ENCODE results near the gene ERGIC3. TPM values are rescaled to one million over a fixed set of nuclear protein-coding genes. Genes with fewer than 3 reads are reported as not detected.

ERGIC3 gene
- polyA plus RNA-seq, 1 donor = 271 TPM

GRCh38 chr20:35503841-35504561 is 37.9 kb upstream of the ERGIC3 start:
- Histone ChIP-seq H3K27ac (ENCODE audit: low read length) (no peak overlapping the region), H3K9me3 (ENCODE audit: control insufficient read depth, low read depth, low read length) (no peaks in the 10 kb centered on the region), H3K36me3 (ENCODE audit: control insufficient read depth, insufficient read depth, low read length) (peaks cover 81% of the 10 kb centered on the region), H3K27me3 (ENCODE audit: control insufficient read depth, insufficient read depth, low read length) (no peaks in the 10 kb centered on the region), H3K4me3 (ENCODE audit: low read length) (no peak overlapping the region), H3K4me1 (ENCODE audit: control insufficient read depth, insufficient read depth, low read length) (no peaks in the 10 kb centered on the region)
- 100% methylated on average over 1 of the region's 16 CpGs for WGBS (ENCODE audit: insufficient coverage, low lambda C conversion rate)
- no peak for DNase-seq

- WGBS (ENCODE audit: insufficient coverage, low lambda C conversion rate) = no CpG with 5 or more reads among the region's 5 CpGs
- no peak overlapping the region for H3K4me3 ChIP-seq (ENCODE audit: low read length)
- H3K27me3 ChIP-seq (ENCODE audit: control insufficient read depth, insufficient read depth, low read length) = no peaks in the 10 kb centered on the region
- no peak overlapping the region for H3K27ac ChIP-seq (ENCODE audit: low read length)
- no peaks in the 10 kb centered on the region for H3K9me3 ChIP-seq (ENCODE audit: control insufficient read depth, low read depth, low read length)
- H3K36me3 ChIP-seq (ENCODE audit: control insufficient read depth, insufficient read depth, low read length) = peaks cover 83% of the 10 kb centered on the region
- no peak for DNase-seq
- H3K4me1 ChIP-seq (ENCODE audit: control insufficient read depth, insufficient read depth, low read length) = no peaks in the 10 kb centered on the region
Measured at GRCh38 chr20:35504751-35505150, 37.1 kb upstream of the ERGIC3 start.

GRCh38 chr20:35506179-35506578 is 35.7 kb upstream of the ERGIC3 start:
- no peak overlapping the region for H3K4me3 ChIP-seq (ENCODE audit: low read length)
- no peaks in the 10 kb centered on the region for H3K27me3 ChIP-seq (ENCODE audit: control insufficient read depth, insufficient read depth, low read length)
- no CpG with 5 or more reads among the region's 3 CpGs for WGBS (ENCODE audit: insufficient coverage, low lambda C conversion rate)
- no peaks in the 10 kb centered on the region for H3K4me1 ChIP-seq (ENCODE audit: control insufficient read depth, insufficient read depth, low read length)
- H3K9me3 ChIP-seq (ENCODE audit: control insufficient read depth, low read depth, low read length) = no peaks in the 10 kb centered on the region
- H3K27ac ChIP-seq (ENCODE audit: low read length) = no peak overlapping the region
- peaks cover 84% of the 10 kb centered on the region for H3K36me3 ChIP-seq (ENCODE audit: control insufficient read depth, insufficient read depth, low read length)
- DNase-seq = no peak

GRCh38 chr20:35506872-35507638 is 34.8 kb upstream of the ERGIC3 start:
- no peaks in the 10 kb centered on the region for H3K4me1 ChIP-seq (ENCODE audit: control insufficient read depth, insufficient read depth, low read length)
- H3K9me3 ChIP-seq (ENCODE audit: control insufficient read depth, low read depth, low read length) = no peaks in the 10 kb centered on the region
- no peak for DNase-seq
- H3K36me3 ChIP-seq (ENCODE audit: control insufficient read depth, insufficient read depth, low read length) = peaks cover 85% of the 10 kb centered on the region
- no peak overlapping the region for H3K4me3 ChIP-seq (ENCODE audit: low read length)
- no peaks in the 10 kb centered on the region for H3K27me3 ChIP-seq (ENCODE audit: control insufficient read depth, insufficient read depth, low read length)
- H3K27ac ChIP-seq (ENCODE audit: low read length) = no peak overlapping the region
- 83% methylated on average over 1 of the region's 6 CpGs for WGBS (ENCODE audit: insufficient coverage, low lambda C conversion rate)

GRCh38 chr20:35508493-35509218 is 33.2 kb upstream of the ERGIC3 start:
- H3K27me3 ChIP-seq (ENCODE audit: control insufficient read depth, insufficient read depth, low read length) = no peaks in the 10 kb centered on the region
- no peak overlapping the region for H3K4me3 ChIP-seq (ENCODE audit: low read length)
- 20% methylated on average over 1 of the region's 10 CpGs for WGBS (ENCODE audit: insufficient coverage, low lambda C conversion rate)
- DNase-seq = no peak
- no peak overlapping the region for H3K27ac ChIP-seq (ENCODE audit: low read length)
- H3K4me1 ChIP-seq (ENCODE audit: control insufficient read depth, insufficient read depth, low read length) = no peaks in the 10 kb centered on the region
- H3K36me3 ChIP-seq (ENCODE audit: control insufficient read depth, insufficient read depth, low read length) = peaks cover 82% of the 10 kb centered on the region
- no peaks in the 10 kb centered on the region for H3K9me3 ChIP-seq (ENCODE audit: control insufficient read depth, low read depth, low read length)

- Histone ChIP-seq H3K36me3 (ENCODE audit: control insufficient read depth, insufficient read depth, low read length) (peaks cover 75% of the 10 kb centered on the region), H3K4me3 (ENCODE audit: low read length) (no peak overlapping the region), H3K27me3 (ENCODE audit: control insufficient read depth, insufficient read depth, low read length) (no peaks in the 10 kb centered on the region), H3K9me3 (ENCODE audit: control insufficient read depth, low read depth, low read length) (no peaks in the 10 kb centered on the region), H3K27ac (ENCODE audit: low read length) (no peak overlapping the region), H3K4me1 (ENCODE audit: control insufficient read depth, insufficient read depth, low read length) (no peaks in the 10 kb centered on the region)
- no CpG with 5 or more reads among the region's 12 CpGs for WGBS (ENCODE audit: insufficient coverage, low lambda C conversion rate)
- DNase-seq = no peak
Measured at GRCh38 chr20:35510951-35511735, 30.7 kb upstream of the ERGIC3 start.

- H3K9me3 ChIP-seq (ENCODE audit: control insufficient read depth, low read depth, low read length) = no peaks in the 10 kb centered on the region
- DNase-seq = peak in 1 of 2 donors; percentile 13
Measured at GRCh38 chr20:35511814-35512420, 30.0 kb upstream of the ERGIC3 start.

GRCh38 chr20:35514371-35514932 is 27.4 kb upstream of the ERGIC3 start:
- Histone ChIP-seq H3K36me3 (ENCODE audit: control insufficient read depth, insufficient read depth, low read length) (peaks cover 48% of the 10 kb centered on the region), H3K9me3 (ENCODE audit: control insufficient read depth, low read depth, low read length) (no peaks in the 10 kb centered on the region), H3K4me3 (ENCODE audit: low read length) (no peak overlapping the region), H3K27ac (ENCODE audit: low read length) (no peak overlapping the region), H3K4me1 (ENCODE audit: control insufficient read depth, insufficient read depth, low read length) (no peaks in the 10 kb centered on the region), H3K27me3 (ENCODE audit: control insufficient read depth, insufficient read depth, low read length) (no peaks in the 10 kb centered on the region)
- DNase-seq = no peak
- no CpG with 5 or more reads among the region's 11 CpGs for WGBS (ENCODE audit: insufficient coverage, low lambda C conversion rate)

More at GRCh38 chr20:35511814-35512420, 30.0 kb upstream of the ERGIC3 start:
- WGBS (ENCODE audit: insufficient coverage, low lambda C conversion rate) = no CpG with 5 or more reads among the region's 2 CpGs
- no peak overlapping the region for H3K27ac ChIP-seq (ENCODE audit: low read length)
- H3K4me3 ChIP-seq (ENCODE audit: low read length) = no peak overlapping the region
- no peaks in the 10 kb centered on the region for H3K27me3 ChIP-seq (ENCODE audit: control insufficient read depth, insufficient read depth, low read length)
- H3K4me1 ChIP-seq (ENCODE audit: control insufficient read depth, insufficient read depth, low read length) = no peaks in the 10 kb centered on the region
- peaks cover 71% of the 10 kb centered on the region for H3K36me3 ChIP-seq (ENCODE audit: control insufficient read depth, insufficient read depth, low read length)

GRCh38 chr20:35515341-35515740 is 26.5 kb upstream of the ERGIC3 start:
- no peaks in the 10 kb centered on the region for H3K4me1 ChIP-seq (ENCODE audit: control insufficient read depth, insufficient read depth, low read length)
- no peak for DNase-seq
- WGBS (ENCODE audit: insufficient coverage, low lambda C conversion rate) = no CpG with 5 or more reads among the region's 4 CpGs
- no peaks in the 10 kb centered on the region for H3K9me3 ChIP-seq (ENCODE audit: control insufficient read depth, low read depth, low read length)
- no peak overlapping the region for H3K4me3 ChIP-seq (ENCODE audit: low read length)
- H3K36me3 ChIP-seq (ENCODE audit: control insufficient read depth, insufficient read depth, low read length) = peaks cover 39% of the 10 kb centered on the region
- H3K27ac ChIP-seq (ENCODE audit: low read length) = no peak overlapping the region
- no peaks in the 10 kb centered on the region for H3K27me3 ChIP-seq (ENCODE audit: control insufficient read depth, insufficient read depth, low read length)

All from large intestine (tissue), 3 donors.